Ascending aorta (tissue), 2 donors: ENCODE measurements around the gene KPNA6. TPM values are rescaled to one million over a fixed set of nuclear protein-coding genes. Genes with fewer than 3 reads are reported as not detected.

Experiments used
- DNase-seq, 2 donors: peaks; one replicate each; pipeline ENCODE4 v3.0.0-alpha.2; 2019; ENCODE audit warnings: low spot score in 2 of 2
- H3K27ac ChIP-seq, 2 donors: fragments of 200-600 bp; sonication (generic); one replicate each; pipeline ENCODE4 v1.5.1; 2016 to 2017; ENCODE audit warnings: mild to moderate bottlenecking in 1 of 2
- H3K27me3 ChIP-seq: fragments of 200-600 bp; sonication (generic); one replicate; pipeline ENCODE4 v1.5.1; 2017
- H3K36me3 ChIP-seq, 2 donors: fragments of 200-600 bp; sonication (generic); one replicate each; pipeline ENCODE4 v1.5.1; 2016
- H3K4me1 ChIP-seq, 2 donors: fragments of 200-600 bp; sonication (generic); one replicate each; pipeline ENCODE4 v1.5.1; 2016 to 2017; ENCODE audit warnings: mild to moderate bottlenecking in 1 of 2
- H3K4me3 ChIP-seq, 2 donors: fragments of 200-600 bp; sonication (generic); one replicate each; pipeline ENCODE4 v1.5.1; 2016 to 2017; ENCODE audit warnings: mild to moderate bottlenecking in 1 of 2
- H3K9me3 ChIP-seq, 2 donors: fragments of 200-600 bp; sonication (generic); one replicate each; pipeline ENCODE4 v1.5.1; 2016
- CTCF ChIP-seq, 3 experiments: fragments of 200-600 bp in 2 of 3; fragments of 450-650 bp in 1 of 3; sonication (generic) in 2 of 3; IDR thresholded peaks; one replicate each; pipeline ENCODE4 v1.5.1; 2016 to 2019; ENCODE audit warnings: antibody characterized with exemption in 3 of 3, mild to moderate bottlenecking in 1 of 3, moderate library complexity in 1 of 3
- intact Hi-C: fragments of 100-400 bp; cut with DNase I; formaldehyde crosslinking; loops from one replicate; pipeline ENCODE4 v1.15.1; 2023
- total RNA-seq: library from RNA; depleted of rRNA; stranded (reverse); fragments of >200 nt; gene quantifications from one replicate; pipeline ENCODE4 v1.1.0, GENCODE V29; 2016

KPNA6 gene
- total RNA-seq, 1 donor from 2014 or later = 26.1 TPM

GRCh38 chr1:32205401-32206370 lies 97.8 kb downstream of the KPNA6 start, which contains the start of gene IQCC:
IQCC (plus strand) TSS chr1:32205671; CDS start chr1:32205682, 11 bp downstream.
- TF ChIP-seq CTCF (IDR thresholded peaks at IDR 0.05) = no peak
- H3K4me1 ChIP-seq = peaks cover 0 to 15% of the 10 kb centered on the region in 2 donors
- no peaks in the 10 kb centered on the region for H3K27me3 ChIP-seq
- DNase-seq = peak; percentile 39 to 91
- intact Hi-C loops = no loop called here
- peak within 1 kb of the TSS; percentile 52 to 86 for H3K4me3 ChIP-seq
- H3K27ac ChIP-seq = peak within 1 kb of the TSS in 1 of 2 donors; percentile 22
- H3K36me3 ChIP-seq = no peaks in the 10 kb centered on the region
- H3K9me3 ChIP-seq = no peaks in the 10 kb centered on the region

- Histone ChIP-seq H3K4me1 (peaks cover 0 to 7% of the 10 kb centered on the region in 2 donors), H3K4me3 (no peak overlapping the region), H3K36me3 (no peaks in the 10 kb centered on the region), H3K27ac (no peak overlapping the region), H3K27me3 (no peaks in the 10 kb centered on the region), H3K9me3 (no peaks in the 10 kb centered on the region)
- DNase-seq = no peak
- no peak for TF ChIP-seq CTCF (IDR thresholded peaks at IDR 0.05)
- intact Hi-C loops = no loop called here
Measured at GRCh38 chr1:32208469-32208868, 100.6 kb downstream of the KPNA6 start.

GRCh38 chr1:32208891-32209328 lies 101.1 kb downstream of the KPNA6 start, which contains the start of gene DCDC2B:
DCDC2B (plus strand) TSS chr1:32209089; CDS start chr1:32209094, 5 bp downstream.
- no peak for TF ChIP-seq CTCF (IDR thresholded peaks at IDR 0.05)
- intact Hi-C loops = no loop called here

GRCh38 chr1:32215629-32216480 lies 108.0 kb downstream of the KPNA6 start:
- Histone ChIP-seq H3K9me3 (no peaks in the 10 kb centered on the region), H3K4me1 (peaks cover under 1 to 1% of the 10 kb centered on the region in 2 donors), H3K27ac (no peak overlapping the region), H3K4me3 (no peak overlapping the region), H3K36me3 (peaks cover 30 to 45% of the 10 kb centered on the region in 2 donors), H3K27me3 (no peaks in the 10 kb centered on the region)
- DNase-seq = no peak
- TF ChIP-seq CTCF (IDR thresholded peaks at IDR 0.05) = peak; percentile 47 to 66 (median 50)
- intact Hi-C loops = no loop called here

More at GRCh38 chr1:32208891-32209328, 101.1 kb downstream of the KPNA6 start, which contains the start of gene DCDC2B:
- Histone ChIP-seq H3K4me3 (no peak within 1 kb of the TSS), H3K36me3 (peaks cover under 1 to 3% of the 10 kb centered on the region in 2 donors), H3K4me1 (peaks cover 0 to 7% of the 10 kb centered on the region in 2 donors), H3K9me3 (no peaks in the 10 kb centered on the region), H3K27me3 (no peaks in the 10 kb centered on the region), H3K27ac (no peak within 1 kb of the TSS)
- no peak for DNase-seq

- intact Hi-C loops = no loop called here
Measured at GRCh38 chr1:32216566-32216965, 108.7 kb downstream of the KPNA6 start.

More at GRCh38 chr1:32216566-32216965, 108.7 kb downstream of the KPNA6 start:
- H3K4me3 ChIP-seq = no peak overlapping the region
- no peak for TF ChIP-seq CTCF (IDR thresholded peaks at IDR 0.05)
- no peak overlapping the region for H3K27ac ChIP-seq
- peaks cover 30 to 45% of the 10 kb centered on the region in 2 donors for H3K36me3 ChIP-seq
- DNase-seq = no peak
- H3K4me1 ChIP-seq = peaks cover 7 to 8% of the 10 kb centered on the region in 2 donors
- no peaks in the 10 kb centered on the region for H3K9me3 ChIP-seq
- no peaks in the 10 kb centered on the region for H3K27me3 ChIP-seq
